Esophagus muscularis mucosa (tissue), 3 donors: ENCODE measurements around the gene NPIPB8.
"Not testable (repeated sequence)": the region's sequence is repeated elsewhere in the genome, so short reads cannot be mapped to it uniquely, and the experiment has no call there.

Experiments
- EP300 ChIP-seq: sonication (generic); formaldehyde crosslinking; IDR thresholded peaks from one replicate; pipeline ENCODE4 v1.6.1; 2017; ENCODE audit warnings: antibody characterized with exemption
- TF ChIP-seq, protein P1 (sequence below), 3 experiments: fragments of 200-600 bp in 2 of 3; fragments of 450-650 bp in 1 of 3; sonication (generic) in 2 of 3; IDR thresholded peaks; one replicate each; pipeline ENCODE4 v1.5.1; 2017 to 2019; ENCODE audit warnings: antibody characterized with exemption in 3 of 3, mild to moderate bottlenecking in 2 of 3, moderate library complexity in 1 of 3

- TF ChIP-seq, protein P1, sequence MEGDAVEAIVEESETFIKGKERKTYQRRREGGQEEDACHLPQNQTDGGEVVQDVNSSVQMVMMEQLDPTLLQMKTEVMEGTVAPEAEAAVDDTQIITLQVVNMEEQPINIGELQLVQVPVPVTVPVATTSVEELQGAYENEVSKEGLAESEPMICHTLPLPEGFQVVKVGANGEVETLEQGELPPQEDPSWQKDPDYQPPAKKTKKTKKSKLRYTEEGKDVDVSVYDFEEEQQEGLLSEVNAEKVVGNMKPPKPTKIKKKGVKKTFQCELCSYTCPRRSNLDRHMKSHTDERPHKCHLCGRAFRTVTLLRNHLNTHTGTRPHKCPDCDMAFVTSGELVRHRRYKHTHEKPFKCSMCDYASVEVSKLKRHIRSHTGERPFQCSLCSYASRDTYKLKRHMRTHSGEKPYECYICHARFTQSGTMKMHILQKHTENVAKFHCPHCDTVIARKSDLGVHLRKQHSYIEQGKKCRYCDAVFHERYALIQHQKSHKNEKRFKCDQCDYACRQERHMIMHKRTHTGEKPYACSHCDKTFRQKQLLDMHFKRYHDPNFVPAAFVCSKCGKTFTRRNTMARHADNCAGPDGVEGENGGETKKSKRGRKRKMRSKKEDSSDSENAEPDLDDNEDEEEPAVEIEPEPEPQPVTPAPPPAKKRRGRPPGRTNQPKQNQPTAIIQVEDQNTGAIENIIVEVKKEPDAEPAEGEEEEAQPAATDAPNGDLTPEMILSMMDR (IDR thresholded peaks at IDR 0.05) = not testable (repeated sequence)
- not testable (repeated sequence) for TF ChIP-seq EP300
Measured at GRCh38 chr16:28608867-28609596, 28.8 kb upstream of the NPIPB8 start.
